HG03280 (cell line): Measurements from ENCODE around the gene FNIP2.
"Not testable (repeated sequence)": the region's sequence is repeated elsewhere in the genome, so short reads cannot be mapped to it uniquely, and the experiment has no call there.

Experiments
- ATAC-seq: cut with Tn5 transposase; IDR thresholded peaks from one replicate; pipeline ENCODE4 v1.9.1; 2021; ENCODE audit warnings: mild to moderate bottlenecking, moderate library complexity; ENCODE audit not compliant: unreplicated experiment

The FNIP2 gene

DNA sequence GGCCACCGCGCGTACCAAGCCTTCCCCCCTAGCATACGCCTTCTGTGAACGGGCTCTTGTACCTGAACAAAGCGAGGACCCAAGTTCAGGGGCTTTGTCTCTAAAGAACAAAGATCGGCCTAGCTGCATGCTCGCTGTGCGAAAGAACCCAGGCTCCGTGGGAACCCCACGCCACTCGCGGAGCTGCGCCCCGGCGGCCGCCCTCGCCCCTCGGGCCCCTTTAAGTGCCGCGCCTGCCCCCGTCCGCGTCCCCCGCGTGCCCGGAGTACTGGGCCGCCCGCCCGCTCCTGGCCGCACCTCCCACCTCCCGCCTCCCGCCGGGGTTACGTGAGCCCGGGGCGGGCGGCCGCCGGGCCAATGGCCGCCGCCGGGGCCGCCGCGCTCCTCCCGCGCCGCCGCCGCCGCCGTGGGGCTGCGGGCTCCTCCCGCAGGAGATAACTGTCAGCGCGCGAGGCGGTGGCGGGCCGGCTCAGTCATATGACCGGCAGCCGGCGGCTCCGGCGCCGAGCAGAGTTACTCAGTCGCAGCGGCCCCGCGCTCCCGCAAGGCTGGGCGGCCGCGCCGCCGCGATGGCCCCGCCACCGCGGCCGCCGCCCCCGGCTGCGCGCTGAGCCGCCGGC, at the start of gene FNIP2:
TSS of gene FNIP2 (plus strand) at position 472 of the 620 bp plus-strand sequence. CDS start 187 bp downstream, outside the sequence.
- peak; percentile 83 for ATAC-seq

GRCh38 chr4:158721680-158722079, 47.1 kb upstream of the FNIP2 start:
- ATAC-seq: no peak

DNA sequence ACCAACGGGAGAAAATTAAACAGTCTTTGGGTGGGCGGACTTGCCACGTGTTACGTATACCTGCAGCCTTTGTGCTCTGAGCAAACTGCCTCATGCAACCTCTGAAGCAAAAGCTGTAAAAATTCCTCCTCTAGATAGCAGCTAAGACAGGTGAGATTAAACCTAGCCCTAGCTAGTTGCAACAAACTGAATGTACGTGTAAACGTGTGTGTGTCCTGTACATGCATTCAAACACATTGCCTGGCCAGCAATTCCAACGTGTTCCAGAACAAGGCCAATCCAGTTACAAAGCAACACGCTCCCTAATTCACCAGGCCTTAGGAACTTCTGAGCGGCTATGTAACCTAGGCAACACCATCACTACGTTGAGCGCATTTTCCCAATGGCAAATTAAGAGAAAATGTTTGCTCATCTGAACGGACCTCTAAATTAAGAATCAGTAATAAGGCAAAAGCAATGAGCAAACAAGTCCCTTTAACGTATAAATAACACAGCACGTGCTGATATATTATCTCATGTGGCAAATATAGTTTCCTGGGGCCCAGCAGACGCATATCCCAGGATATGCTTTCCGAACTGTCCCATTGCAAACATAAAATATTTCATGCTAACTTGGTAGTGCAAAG, 46.4 kb upstream of the FNIP2 start:
- peak; percentile 5 for ATAC-seq

DNA sequence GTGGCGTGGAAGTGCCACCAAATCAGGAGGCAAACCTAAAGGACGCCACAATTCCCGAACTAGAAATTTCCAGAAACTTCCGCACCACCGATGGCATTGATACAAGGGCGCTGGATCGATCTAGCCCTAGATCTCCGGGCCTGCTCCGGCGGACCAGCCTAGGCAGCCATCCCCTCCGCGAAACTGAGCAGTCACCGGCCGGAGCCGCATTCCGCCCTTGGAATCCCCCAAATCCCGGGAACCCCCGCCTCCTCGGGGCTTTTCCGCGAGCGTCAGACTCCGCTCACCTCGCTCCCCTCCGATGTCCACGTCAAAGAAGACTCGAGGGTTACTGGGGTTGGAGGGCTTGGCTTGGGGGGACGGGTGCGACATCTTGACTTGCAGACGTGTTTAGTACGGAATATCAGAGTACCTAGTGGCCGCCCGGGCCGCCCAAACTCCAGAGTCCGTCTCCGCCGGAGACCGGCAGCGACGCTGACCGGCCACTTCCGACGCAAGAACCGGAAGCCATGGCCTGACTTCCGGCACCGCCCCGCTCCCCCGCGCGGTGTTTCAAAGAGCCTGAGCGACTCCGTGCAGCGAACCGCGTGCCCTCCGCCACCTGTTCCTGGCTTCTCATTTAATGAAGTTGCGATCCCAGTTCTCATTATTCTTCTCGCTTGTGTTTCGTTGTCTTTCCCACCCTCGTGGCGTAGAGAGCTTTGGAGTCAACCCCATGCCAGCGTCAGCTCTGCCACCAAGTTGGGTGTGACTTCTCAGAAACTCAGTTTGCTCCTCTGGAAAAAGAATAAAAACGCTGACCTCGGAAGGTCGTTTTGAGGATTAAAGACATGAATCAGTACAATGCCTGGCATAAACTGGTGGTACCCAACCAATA, 45.7 kb upstream of the FNIP2 start, which contains the start of gene PPID:
TSS of gene PPID (minus strand) at position 480 of the 877 bp plus-strand sequence. CDS start at position 372, 108 bp downstream.
- peak; percentile 96 for ATAC-seq

GRCh38 chr4:158724637-158725036, 44.2 kb upstream of the FNIP2 start:
- no peak for ATAC-seq

GRCh38 chr4:158726633-158727032, 42.2 kb upstream of the FNIP2 start:
- ATAC-seq: no peak

GRCh38 chr4:158728236-158728635, 40.6 kb upstream of the FNIP2 start:
- no peak for ATAC-seq

- ATAC-seq: peak; percentile 85
Measured at GRCh38 chr4:158729716-158730559, 38.9 kb upstream of the FNIP2 start.

DNA sequence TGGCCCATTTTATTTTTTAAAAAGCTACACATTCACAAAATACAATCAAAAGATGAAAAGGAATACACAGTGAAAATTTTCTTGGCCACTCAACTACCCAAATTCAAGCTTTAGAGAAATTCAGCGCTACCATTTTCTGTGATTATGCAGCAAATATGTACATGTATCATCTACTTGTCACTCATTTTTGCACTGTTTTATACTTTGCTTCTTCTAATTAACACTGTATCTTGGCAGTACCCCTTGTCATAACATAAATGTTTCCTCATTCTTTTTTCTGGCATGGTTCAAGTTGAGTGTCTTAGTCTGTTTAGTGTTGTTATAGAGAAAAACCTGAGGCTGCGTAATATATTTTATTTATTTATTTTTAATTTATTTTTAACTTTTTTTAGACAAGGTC, 30.0 kb upstream of the FNIP2 start:
- no peak for ATAC-seq

GRCh38 chr4:158739600-158739999, 29.2 kb upstream of the FNIP2 start:
- no peak for ATAC-seq

- no peak for ATAC-seq
Measured at GRCh38 chr4:158741326-158742021, 27.4 kb upstream of the FNIP2 start.

GRCh38 chr4:158746537-158746936, 22.3 kb upstream of the FNIP2 start:
- not testable (repeated sequence) for ATAC-seq

DNA sequence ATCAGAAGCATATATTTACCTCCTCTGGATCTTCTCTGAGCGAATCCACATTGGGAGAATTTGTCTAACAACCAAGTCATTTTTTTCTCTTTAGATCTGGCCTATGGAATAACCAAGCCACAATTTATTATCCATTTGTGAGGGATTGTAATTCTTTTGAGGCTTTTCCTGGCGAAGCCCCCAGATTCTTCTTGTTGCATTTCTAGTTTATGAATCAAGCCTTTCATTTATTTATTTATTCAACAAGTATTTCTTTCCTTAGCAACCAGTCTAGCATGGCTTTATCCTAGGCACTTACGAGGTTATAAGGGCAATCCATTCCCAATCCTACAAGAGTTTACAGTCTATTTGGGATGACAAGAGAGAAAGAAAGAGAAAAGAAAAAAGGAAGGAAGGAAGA, 18.4 kb upstream of the FNIP2 start:
- ATAC-seq: no peak

- ATAC-seq: no peak
Measured at GRCh38 chr4:158754385-158755180, 14.2 kb upstream of the FNIP2 start.

- ATAC-seq: not testable (repeated sequence)
Measured at GRCh38 chr4:158755819-158756218, 13.0 kb upstream of the FNIP2 start.

GRCh38 chr4:158756588-158756987, 12.2 kb upstream of the FNIP2 start:
- no peak for ATAC-seq

DNA sequence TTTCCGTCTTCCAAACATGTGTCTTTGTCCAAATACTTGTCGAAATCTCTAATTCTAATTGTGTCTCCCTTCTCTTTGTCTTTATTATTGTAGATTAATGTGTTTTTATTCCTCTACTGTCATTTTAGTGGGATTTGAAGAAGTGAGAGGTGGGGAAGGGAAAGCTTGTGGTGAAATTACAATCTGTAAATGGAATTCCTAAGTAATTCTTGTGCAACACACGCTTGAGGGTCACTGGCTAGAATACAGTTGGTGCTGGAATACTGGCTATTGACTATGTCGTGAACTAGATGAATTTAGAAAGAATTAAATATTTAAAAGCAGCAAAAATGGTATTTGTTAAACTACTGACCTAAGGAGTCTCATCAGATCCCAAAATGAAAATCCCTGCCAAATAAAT, 10.7 kb upstream of the FNIP2 start:
- no peak for ATAC-seq

GRCh38 chr4:158758703-158759102, 10.1 kb upstream of the FNIP2 start:
- no peak for ATAC-seq

DNA sequence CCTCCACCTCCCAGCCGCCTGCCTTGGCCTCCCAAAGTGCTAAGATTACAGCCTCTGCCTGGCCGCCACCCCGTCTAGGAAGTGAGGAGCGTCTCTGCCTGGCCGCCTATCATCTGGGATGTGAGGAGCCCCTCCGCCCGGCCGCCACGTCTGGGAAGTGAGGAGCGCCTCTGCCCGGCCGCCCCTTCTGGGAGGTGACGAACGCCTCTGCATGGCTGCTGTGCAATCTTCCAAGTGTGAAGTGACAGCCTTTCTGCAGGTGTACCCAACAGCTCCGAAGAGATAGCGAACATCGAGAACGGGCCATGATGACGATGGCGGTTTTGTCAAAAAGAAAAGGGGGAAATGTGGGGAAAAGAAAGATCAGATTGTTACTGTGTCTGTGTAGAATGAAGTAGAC, 9.3 kb upstream of the FNIP2 start:
- not testable (repeated sequence) for ATAC-seq
